AG04449 (cell line): ENCODE measurements around the gene CRTAC1.

Experiments
- CTCF ChIA-PET: fragments of 350-600 bp; formaldehyde crosslinking; extraction: SDS; loops from one replicate; lab custom pipeline; 2021; ENCODE audit warnings: antibody characterized with exemption; lab: Yijun Ruan, JAX
- POLR2A ChIA-PET: fragments of 400-600, 350-600 bp; formaldehyde crosslinking; extraction: SDS; loops from one replicate; lab custom pipeline; 2020; ENCODE audit warnings: antibody characterized with exemption, inconsistent platforms; lab: Yijun Ruan, JAX
- DNase-seq: peaks from one replicate; pipeline ENCODE4 v3.0.0-alpha.2; 2010; ENCODE audit warnings: low read depth, low spot score
- H3K4me3 ChIP-seq: 2 replicates; pipeline ENCODE4 v1.5.1; 2011; ENCODE audit warnings: low read depth, mild to moderate bottlenecking, control low read depth, low read length
- CTCF ChIP-seq: IDR thresholded peaks from one replicate; pipeline ENCODE4 v1.5.1; 2011; ENCODE audit warnings: mild to moderate bottlenecking, moderate library complexity, low read length, control low read depth, inconsistent platforms; ENCODE audit not compliant: insufficient read depth; ENCODE audit errors: missing control alignments

Gene CRTAC1

GRCh38 chr10:98035599-98035998 lies 5.2 kb upstream of the CRTAC1 start:
- POLR2A ChIA-PET, result no interaction called here

GRCh38 chr10:98033515-98033914 lies 3.1 kb upstream of the CRTAC1 start:
- H3K4me3 ChIP-seq, result no peak overlapping the region
- POLR2A ChIA-PET, result no interaction called here
- DNase-seq, result no peak
- CTCF ChIA-PET, result interaction anchor here (0.9 to 5.0 kb wide), 3 partner anchors 8 to 13 kb away, joined by 3 to 41 read pairs (median 3); no protein-coding TSS in a partner anchor
- TF ChIP-seq CTCF, result no peak

More at GRCh38 chr10:98035599-98035998, 5.2 kb upstream of the CRTAC1 start:
- no peak for TF ChIP-seq CTCF
- CTCF ChIA-PET, result interaction anchor here (5.0 kb wide), 1 partner anchor 11 kb away, joined by 41 read pairs; no protein-coding TSS in a partner anchor
- H3K4me3 ChIP-seq, result no peak overlapping the region
- DNase-seq, result no peak

GRCh38 chr10:98031440-98031839 lies 1.0 kb upstream of the CRTAC1 start:
- H3K4me3 ChIP-seq, result no peak overlapping the region
- TF ChIP-seq CTCF, result no peak
- POLR2A ChIA-PET, result no interaction called here
- CTCF ChIA-PET, result interaction anchor here (0.9 to 2.6 kb wide), 3 partner anchors 10 to 15 kb away, joined by 3 to 9 read pairs (median 4); no protein-coding TSS in a partner anchor
- DNase-seq, result no peak

GRCh38 chr10:98030991-98031431 lies 590 bp upstream of the CRTAC1 start:
- CTCF ChIA-PET, result interaction anchor here (2.6 kb wide), 1 partner anchor 15 kb away, joined by 9 read pairs; no protein-coding TSS in a partner anchor
- no peak overlapping the region for H3K4me3 ChIP-seq
- DNase-seq, result no peak
- POLR2A ChIA-PET, result no interaction called here
- TF ChIP-seq CTCF, result no peak

- DNase-seq, result no peak
- ChIA-PET POLR2A (no interaction called here), CTCF (interaction anchor here (0.9 to 2.2 kb wide), 4 partner anchors 12 to 270 kb away, joined by 3 to 9 read pairs (median 7); no protein-coding TSS in a partner anchor)
- no peak for TF ChIP-seq CTCF
- no peak overlapping the region for H3K4me3 ChIP-seq
These were observed 1.0 kb downstream of the CRTAC1 start for GRCh38 chr10:98029149-98030092.
